A549 (cell line): ENCODE measurements around the gene WDR17.

ENCODE experiments used
- EP300 ChIP-seq, 2 experiments: fragments of >200 bp; sonication (Bioruptor Twin); formaldehyde crosslinking; IDR thresholded peaks; 2 replicates in 1 of 2; 3 replicates in 1 of 2; pipeline ENCODE4 v1.6.1; 2016 to 2017
- HDAC2 ChIP-seq: fragments of 200-600 bp; sonication (generic); IDR thresholded peaks from 2 replicates; pipeline ENCODE4 v1.6.1; 2016
- POLR2A ChIP-seq: IDR thresholded peaks from 2 replicates; pipeline ENCODE4 v1.6.1; 2012; ENCODE audit warnings: mild to moderate bottlenecking, low read length
- POLR2AphosphoS2 ChIP-seq: conservative IDR thresholded peaks from 2 replicates; pipeline ENCODE4 v1.6.1; 2012; ENCODE audit warnings: low read length, improper control_type of control experiment, inconsistent platforms
- REST ChIP-seq: fragments of 200-600 bp; sonication (generic); IDR thresholded peaks from 2 replicates; pipeline ENCODE4 v1.6.1; 2016; ENCODE audit warnings: antibody characterized with exemption, mild to moderate bottlenecking, moderate library complexity
- RNF2 ChIP-seq: fragments of 200-600 bp; sonication (generic); IDR thresholded peaks from 2 replicates; pipeline ENCODE4 v1.6.1; 2016; ENCODE audit warnings: low read depth, mild to moderate bottlenecking, antibody characterized with exemption, moderate library complexity, borderline replicate concordance
- TF ChIP-seq, protein P1 (sequence below): fragments of 250-450 bp; sonication (Bioruptor Pico); IDR thresholded peaks from 2 replicates; pipeline ENCODE4 v1.5.0; 2021; ENCODE audit warnings: mild to moderate bottlenecking, moderate library complexity, borderline replicate concordance
- TF ChIP-seq, protein P2 (sequence below): fragments of >200 bp; sonication (Bioruptor Twin); formaldehyde crosslinking; IDR thresholded peaks from 3 replicates; pipeline ENCODE4 v1.5.1; 2016

GRCh38 chr4:176193938-176194337 lies 128.3 kb downstream of the WDR17 start:
- TF ChIP-seq, protein P1, sequence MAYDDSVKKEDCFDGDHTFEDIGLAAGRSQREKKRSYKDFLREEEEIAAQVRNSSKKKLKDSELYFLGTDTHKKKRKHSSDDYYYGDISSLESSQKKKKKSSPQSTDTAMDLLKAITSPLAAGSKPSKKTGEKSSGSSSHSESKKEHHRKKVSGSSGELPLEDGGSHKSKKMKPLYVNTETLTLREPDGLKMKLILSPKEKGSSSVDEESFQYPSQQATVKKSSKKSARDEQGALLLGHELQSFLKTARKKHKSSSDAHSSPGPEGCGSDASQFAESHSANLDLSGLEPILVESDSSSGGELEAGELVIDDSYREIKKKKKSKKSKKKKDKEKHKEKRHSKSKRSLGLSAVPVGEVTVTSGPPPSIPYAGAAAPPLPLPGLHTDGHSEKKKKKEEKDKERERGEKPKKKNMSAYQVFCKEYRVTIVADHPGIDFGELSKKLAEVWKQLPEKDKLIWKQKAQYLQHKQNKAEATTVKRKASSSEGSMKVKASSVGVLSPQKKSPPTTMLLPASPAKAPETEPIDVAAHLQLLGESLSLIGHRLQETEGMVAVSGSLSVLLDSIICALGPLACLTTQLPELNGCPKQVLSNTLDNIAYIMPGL (CRISPR knock-in tag): no peak
- no peak for TF ChIP-seq EP300 (IDR thresholded peaks at IDR 0.05)
- TF ChIP-seq, protein P2, sequence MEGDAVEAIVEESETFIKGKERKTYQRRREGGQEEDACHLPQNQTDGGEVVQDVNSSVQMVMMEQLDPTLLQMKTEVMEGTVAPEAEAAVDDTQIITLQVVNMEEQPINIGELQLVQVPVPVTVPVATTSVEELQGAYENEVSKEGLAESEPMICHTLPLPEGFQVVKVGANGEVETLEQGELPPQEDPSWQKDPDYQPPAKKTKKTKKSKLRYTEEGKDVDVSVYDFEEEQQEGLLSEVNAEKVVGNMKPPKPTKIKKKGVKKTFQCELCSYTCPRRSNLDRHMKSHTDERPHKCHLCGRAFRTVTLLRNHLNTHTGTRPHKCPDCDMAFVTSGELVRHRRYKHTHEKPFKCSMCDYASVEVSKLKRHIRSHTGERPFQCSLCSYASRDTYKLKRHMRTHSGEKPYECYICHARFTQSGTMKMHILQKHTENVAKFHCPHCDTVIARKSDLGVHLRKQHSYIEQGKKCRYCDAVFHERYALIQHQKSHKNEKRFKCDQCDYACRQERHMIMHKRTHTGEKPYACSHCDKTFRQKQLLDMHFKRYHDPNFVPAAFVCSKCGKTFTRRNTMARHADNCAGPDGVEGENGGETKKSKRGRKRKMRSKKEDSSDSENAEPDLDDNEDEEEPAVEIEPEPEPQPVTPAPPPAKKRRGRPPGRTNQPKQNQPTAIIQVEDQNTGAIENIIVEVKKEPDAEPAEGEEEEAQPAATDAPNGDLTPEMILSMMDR: no peak
- no peak for TF ChIP-seq POLR2A
- TF ChIP-seq REST: no peak
- no peak for TF ChIP-seq RNF2
- TF ChIP-seq POLR2AphosphoS2: no peak
- TF ChIP-seq HDAC2: no peak
